Esophagus muscularis mucosa (tissue), 4 donors: ENCODE measurements around the gene RUNX1. TPM values are rescaled to one million over a fixed set of nuclear protein-coding genes. Genes with fewer than 3 reads are reported as not detected.

Experiments used
- DNase-seq: peaks from one replicate; pipeline ENCODE4 v3.0.0-alpha.2; 2017; ENCODE audit errors: extremely low spot score
- H3K27ac ChIP-seq, 4 donors: fragments of 200-600 bp; sonication (generic); replicated peaks in 1 of 4; 1 replicate in 3 of 4; 2 replicates in 1 of 4; pipeline ENCODE4 v1.5.1; 2016 to 2019; ENCODE audit warnings: mild to moderate bottlenecking in 1 of 4
- H3K27me3 ChIP-seq, 4 donors: fragments of 200-600 bp; sonication (generic); one replicate each; pipeline versions ENCODE4 v1.5.1 to v1.6.0; 2016 to 2019
- H3K36me3 ChIP-seq, 4 donors: fragments of 200-600 bp; sonication (generic); one replicate each; pipeline ENCODE4 v1.5.1; 2016 to 2019
- H3K4me1 ChIP-seq, 4 donors: fragments of 200-600 bp; sonication (generic); one replicate each; pipeline ENCODE4 v1.5.1; 2016 to 2019
- H3K4me3 ChIP-seq, 4 donors: fragments of 200-600 bp; sonication (generic); 1 replicate in 2 of 4; 2 replicates in 2 of 4; pipeline ENCODE4 v1.5.1; 2016 to 2019; ENCODE audit warnings: mild to moderate bottlenecking in 4 of 4, moderate library complexity in 1 of 4
- H3K9me3 ChIP-seq, 4 donors: fragments of 200-600 bp; sonication (generic); 1 replicate in 3 of 4; 2 replicates in 1 of 4; pipeline ENCODE4 v1.5.1; 2016 to 2019
- EP300 ChIP-seq: sonication (generic); formaldehyde crosslinking; IDR thresholded peaks from one replicate; pipeline ENCODE4 v1.6.1; 2017; ENCODE audit warnings: antibody characterized with exemption
- POLR2A ChIP-seq: fragments of 450-650 bp; IDR thresholded peaks from one replicate; pipeline ENCODE4 v1.6.1; 2017; ENCODE audit warnings: antibody characterized with exemption, moderate library complexity, mild to moderate bottlenecking, low read depth
- POLR2AphosphoS5 ChIP-seq, 2 donors: sonication (generic); formaldehyde crosslinking; IDR thresholded peaks; one replicate each; pipeline ENCODE4 v1.6.1; 2017; ENCODE audit warnings: antibody characterized with exemption in 2 of 2
- WGBS: methylation state at CpG from one replicate; pipeline ENCODE4 v1.1.5; 2018; 5-methylcytosine and 5-hydroxymethylcytosine counted together
- intact Hi-C: fragments of 100-400 bp; cut with DNase I; formaldehyde crosslinking; loops from one replicate; pipeline ENCODE4 v1.15.1; 2023
- total RNA-seq, 4 donors: library from RNA; depleted of rRNA; stranded (reverse); fragments of >200 nt; gene quantifications; one replicate each; pipeline versions ENCODE4 v1.1.0 to v1.2.1, GENCODE V29; 2016
- TF ChIP-seq, protein P1 (sequence below), 3 experiments: fragments of 200-600 bp in 2 of 3; fragments of 450-650 bp in 1 of 3; sonication (generic) in 2 of 3; IDR thresholded peaks; one replicate each; pipeline ENCODE4 v1.5.1; 2017 to 2019; ENCODE audit warnings: antibody characterized with exemption in 3 of 3, mild to moderate bottlenecking in 2 of 3, moderate library complexity in 1 of 3

RUNX1 gene
- total RNA-seq, 4 donors from 2014 or later = 3.7 to 10.9 (median 5.6) TPM

GRCh38 chr21:34820051-34820450 is 229.1 kb downstream of the RUNX1 start:
- Histone ChIP-seq H3K4me1 (no peaks in the 10 kb centered on the region), H3K9me3 (no peaks in the 10 kb centered on the region), H3K27me3 (peaks cover 0 to 24% (median 0%) of the 10 kb centered on the region in 4 donors), H3K27ac (no peak overlapping the region), H3K4me3 (no peak overlapping the region), H3K36me3 (no peaks in the 10 kb centered on the region)
- WGBS = 83% methylated on average over 7 of the region's 9 CpGs
- no peak for DNase-seq
- no peak for TF ChIP-seq POLR2AphosphoS5 (IDR thresholded peaks at IDR 0.05)
- TF ChIP-seq, protein P1, sequence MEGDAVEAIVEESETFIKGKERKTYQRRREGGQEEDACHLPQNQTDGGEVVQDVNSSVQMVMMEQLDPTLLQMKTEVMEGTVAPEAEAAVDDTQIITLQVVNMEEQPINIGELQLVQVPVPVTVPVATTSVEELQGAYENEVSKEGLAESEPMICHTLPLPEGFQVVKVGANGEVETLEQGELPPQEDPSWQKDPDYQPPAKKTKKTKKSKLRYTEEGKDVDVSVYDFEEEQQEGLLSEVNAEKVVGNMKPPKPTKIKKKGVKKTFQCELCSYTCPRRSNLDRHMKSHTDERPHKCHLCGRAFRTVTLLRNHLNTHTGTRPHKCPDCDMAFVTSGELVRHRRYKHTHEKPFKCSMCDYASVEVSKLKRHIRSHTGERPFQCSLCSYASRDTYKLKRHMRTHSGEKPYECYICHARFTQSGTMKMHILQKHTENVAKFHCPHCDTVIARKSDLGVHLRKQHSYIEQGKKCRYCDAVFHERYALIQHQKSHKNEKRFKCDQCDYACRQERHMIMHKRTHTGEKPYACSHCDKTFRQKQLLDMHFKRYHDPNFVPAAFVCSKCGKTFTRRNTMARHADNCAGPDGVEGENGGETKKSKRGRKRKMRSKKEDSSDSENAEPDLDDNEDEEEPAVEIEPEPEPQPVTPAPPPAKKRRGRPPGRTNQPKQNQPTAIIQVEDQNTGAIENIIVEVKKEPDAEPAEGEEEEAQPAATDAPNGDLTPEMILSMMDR (IDR thresholded peaks at IDR 0.05) = no peak
- no peak for TF ChIP-seq EP300
- TF ChIP-seq POLR2A = no peak
- intact Hi-C loops = no loop called here

DNA sequence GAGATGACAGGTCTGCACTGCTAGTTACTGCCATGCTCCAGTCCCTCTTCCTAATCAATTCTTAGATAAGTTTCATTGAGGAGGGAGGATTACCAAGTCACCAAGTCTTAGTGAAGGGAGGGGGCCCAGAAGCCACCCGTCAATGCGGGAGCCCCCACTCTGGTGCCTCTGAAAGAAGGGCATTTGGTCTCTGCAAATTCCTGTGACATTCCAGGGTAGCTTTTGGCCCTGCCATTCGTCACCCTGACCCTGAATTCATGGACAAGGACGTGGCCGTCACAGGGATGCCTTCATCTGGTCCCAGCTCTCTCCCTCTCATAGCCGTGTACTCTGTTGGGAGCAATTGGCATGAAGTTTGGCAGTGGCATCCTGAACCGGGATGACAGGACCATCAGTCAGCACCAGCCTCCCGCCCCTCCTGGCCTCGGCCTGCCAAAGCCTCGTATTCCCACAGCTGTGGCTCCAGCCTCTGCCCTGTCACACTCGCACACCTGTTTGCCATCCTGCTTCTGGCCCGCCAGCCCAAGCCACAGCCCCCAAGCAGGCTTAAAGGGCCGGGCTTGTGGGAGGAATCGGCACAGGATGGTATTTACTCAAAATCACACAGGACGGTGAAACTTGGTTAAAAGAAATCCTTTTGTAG is 229.6 kb downstream of the RUNX1 start:
- no peak overlapping the region for H3K27ac ChIP-seq
- TF ChIP-seq EP300 (no peak), POLR2A (no peak), POLR2AphosphoS5 (IDR thresholded peaks at IDR 0.05) (no peak)
- TF ChIP-seq, protein P1 (IDR thresholded peaks at IDR 0.05) = no peak

GRCh38 chr21:34818662-34819158 is 230.4 kb downstream of the RUNX1 start:
- Histone ChIP-seq H3K4me3 (no peak overlapping the region), H3K36me3 (no peaks in the 10 kb centered on the region), H3K27me3 (peaks cover 0 to 24% (median 0%) of the 10 kb centered on the region in 4 donors), H3K9me3 (no peaks in the 10 kb centered on the region), H3K4me1 (no peaks in the 10 kb centered on the region), H3K27ac (no peak overlapping the region)
- WGBS = 46% methylated on average over 8 of the region's 8 CpGs
- DNase-seq = no peak
- TF ChIP-seq POLR2A = no peak
- no peak for TF ChIP-seq EP300
- TF ChIP-seq POLR2AphosphoS5 (IDR thresholded peaks at IDR 0.05) = no peak
- TF ChIP-seq, protein P1 (IDR thresholded peaks at IDR 0.05) = no peak
- intact Hi-C loops = no loop called here

More for the DNA sequence above, 229.6 kb downstream of the RUNX1 start:
- H3K27me3 ChIP-seq = peaks cover 0 to 24% (median 0%) of the 10 kb centered on the region in 4 donors
- H3K4me1 ChIP-seq = no peaks in the 10 kb centered on the region
- no peak for DNase-seq
- H3K4me3 ChIP-seq = no peak overlapping the region
- H3K9me3 ChIP-seq = no peaks in the 10 kb centered on the region
- intact Hi-C loops = no loop called here
- H3K36me3 ChIP-seq = no peaks in the 10 kb centered on the region
- 82% methylated on average over 14 of the region's 15 CpGs for WGBS

DNA sequence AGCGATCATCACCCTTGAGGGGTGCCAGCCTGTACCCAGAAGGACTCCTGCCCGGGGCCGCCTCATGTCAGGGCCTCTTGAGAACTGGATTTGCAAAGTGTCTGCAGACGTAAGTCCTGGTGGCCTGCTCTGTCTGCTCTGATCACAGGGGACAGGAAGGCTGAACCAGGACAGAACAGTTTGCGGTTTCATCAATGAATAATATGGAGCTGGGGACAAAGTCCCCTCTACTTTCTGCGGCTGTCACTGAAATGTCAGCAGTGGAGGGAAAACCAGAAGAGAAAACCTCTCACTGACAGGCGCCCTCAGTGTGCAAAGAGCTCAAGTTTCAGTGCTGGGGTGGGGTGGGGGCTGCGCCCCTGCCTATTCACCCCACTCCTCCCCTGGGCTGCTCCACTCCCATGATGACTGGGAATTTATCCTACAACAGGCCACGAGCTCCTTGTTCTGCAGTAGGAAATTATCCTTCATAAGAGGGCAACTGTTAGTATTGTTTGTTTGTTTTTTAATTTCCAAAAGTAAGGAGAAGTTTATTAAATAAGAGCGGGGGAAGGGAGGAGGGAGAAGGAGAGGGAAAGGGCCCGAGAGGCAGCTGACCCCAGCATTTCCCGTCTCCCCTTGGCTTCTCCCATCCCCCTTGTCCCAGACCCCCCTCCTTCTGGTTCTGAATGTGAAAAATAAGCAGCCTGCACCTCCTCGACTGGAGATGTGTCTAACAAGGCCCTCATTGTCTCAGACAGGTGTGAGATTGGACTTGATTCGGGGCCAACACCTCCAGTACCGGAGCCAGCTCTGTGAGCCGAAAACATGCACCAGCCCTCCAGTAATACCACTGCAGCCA is 231.1 kb downstream of the RUNX1 start:
- intact Hi-C loops = no loop called here

More for the DNA sequence above, 231.1 kb downstream of the RUNX1 start:
- H3K27ac ChIP-seq = no peak overlapping the region
- TF ChIP-seq POLR2AphosphoS5 (IDR thresholded peaks at IDR 0.05) = no peak
- TF ChIP-seq POLR2A = no peak
- TF ChIP-seq, protein P1 (IDR thresholded peaks at IDR 0.05) = no peak
- TF ChIP-seq EP300 = no peak
- H3K36me3 ChIP-seq = no peaks in the 10 kb centered on the region
- no peak overlapping the region for H3K4me3 ChIP-seq
- no peaks in the 10 kb centered on the region for H3K4me1 ChIP-seq
- 81% methylated on average over 16 of the region's 16 CpGs for WGBS
- H3K9me3 ChIP-seq = no peaks in the 10 kb centered on the region
- no peak for DNase-seq
- H3K27me3 ChIP-seq = peaks cover 0 to 29% (median 0%) of the 10 kb centered on the region in 4 donors
